ENCODE data around the gene GJD4.
A peak's percentile ranks its signal among the peaks of the same experiment; 100 is the strongest.

GJD4 gene

DNA sequence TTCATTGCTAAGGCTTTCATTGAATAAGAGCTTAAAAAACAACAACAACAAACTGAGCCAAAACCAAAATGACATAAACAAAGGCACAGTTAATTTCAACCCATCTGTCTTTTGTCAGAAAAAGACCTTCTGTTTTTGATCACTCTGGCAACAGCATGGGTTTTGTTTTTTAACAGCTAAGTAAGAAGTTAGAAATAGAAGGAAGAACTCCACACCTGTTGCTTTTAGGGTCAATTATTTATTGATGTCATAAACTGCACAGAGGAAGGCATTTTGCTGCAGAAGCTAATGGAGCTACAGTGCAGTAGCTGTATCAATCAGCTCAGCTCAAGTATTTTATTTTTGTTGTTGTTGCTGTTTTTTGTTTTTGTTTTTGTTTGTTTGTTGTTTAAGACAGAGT is 16.3 kb upstream of the GJD4 start:
- no peaks in the 10 kb centered on the region for H3K36me3 ChIP-seq (replicated peaks)
- H3K4me3 ChIP-seq (ENCODE audit: low read depth, low read length) = no peak overlapping the region
- TF ChIP-seq, protein P1, sequence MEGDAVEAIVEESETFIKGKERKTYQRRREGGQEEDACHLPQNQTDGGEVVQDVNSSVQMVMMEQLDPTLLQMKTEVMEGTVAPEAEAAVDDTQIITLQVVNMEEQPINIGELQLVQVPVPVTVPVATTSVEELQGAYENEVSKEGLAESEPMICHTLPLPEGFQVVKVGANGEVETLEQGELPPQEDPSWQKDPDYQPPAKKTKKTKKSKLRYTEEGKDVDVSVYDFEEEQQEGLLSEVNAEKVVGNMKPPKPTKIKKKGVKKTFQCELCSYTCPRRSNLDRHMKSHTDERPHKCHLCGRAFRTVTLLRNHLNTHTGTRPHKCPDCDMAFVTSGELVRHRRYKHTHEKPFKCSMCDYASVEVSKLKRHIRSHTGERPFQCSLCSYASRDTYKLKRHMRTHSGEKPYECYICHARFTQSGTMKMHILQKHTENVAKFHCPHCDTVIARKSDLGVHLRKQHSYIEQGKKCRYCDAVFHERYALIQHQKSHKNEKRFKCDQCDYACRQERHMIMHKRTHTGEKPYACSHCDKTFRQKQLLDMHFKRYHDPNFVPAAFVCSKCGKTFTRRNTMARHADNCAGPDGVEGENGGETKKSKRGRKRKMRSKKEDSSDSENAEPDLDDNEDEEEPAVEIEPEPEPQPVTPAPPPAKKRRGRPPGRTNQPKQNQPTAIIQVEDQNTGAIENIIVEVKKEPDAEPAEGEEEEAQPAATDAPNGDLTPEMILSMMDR (IDR thresholded peaks at IDR 0.05; ENCODE audit: low read depth, low read length, missing control alignments) = no peak
- no peak for DNase-seq
- in situ Hi-C loops (cut with HindIII; ENCODE audit: low pct_ligation_motif_present, low sequenced_read_pairs) = no loop called here
- H3K27ac ChIP-seq = no peak overlapping the region
- H3K27me3 ChIP-seq (replicated peaks) = no peaks in the 10 kb centered on the region

DNA sequence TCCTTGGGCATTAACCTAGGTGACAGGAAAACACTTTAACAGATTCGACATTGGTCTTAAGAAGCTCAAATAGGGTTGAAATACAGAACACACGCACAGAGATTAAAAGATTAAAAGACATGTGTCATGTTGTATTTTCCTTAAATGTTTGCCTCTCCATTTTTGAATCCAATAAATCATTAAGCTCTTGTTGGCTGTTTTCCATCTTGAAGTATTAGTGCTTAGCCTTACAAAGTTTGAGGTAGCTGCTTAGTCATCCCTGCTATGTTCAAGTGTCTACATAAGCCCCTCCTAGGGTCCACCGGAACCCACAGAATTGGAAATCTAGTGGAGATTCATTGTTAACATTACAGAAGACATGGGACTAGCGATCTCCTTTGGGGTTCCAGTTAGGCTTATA is 12.7 kb upstream of the GJD4 start:
- in situ Hi-C loops (cut with HindIII; ENCODE audit: low pct_ligation_motif_present, low sequenced_read_pairs) = no loop called here
- Histone ChIP-seq H3K36me3 (replicated peaks) (no peaks in the 10 kb centered on the region), H3K4me3 (ENCODE audit: low read depth, low read length) (no peak overlapping the region), H3K27me3 (replicated peaks) (no peaks in the 10 kb centered on the region), H3K27ac (no peak overlapping the region)
- no peak for DNase-seq
- TF ChIP-seq, protein P1 (IDR thresholded peaks at IDR 0.05; ENCODE audit: low read depth, low read length, missing control alignments) = no peak

DNA sequence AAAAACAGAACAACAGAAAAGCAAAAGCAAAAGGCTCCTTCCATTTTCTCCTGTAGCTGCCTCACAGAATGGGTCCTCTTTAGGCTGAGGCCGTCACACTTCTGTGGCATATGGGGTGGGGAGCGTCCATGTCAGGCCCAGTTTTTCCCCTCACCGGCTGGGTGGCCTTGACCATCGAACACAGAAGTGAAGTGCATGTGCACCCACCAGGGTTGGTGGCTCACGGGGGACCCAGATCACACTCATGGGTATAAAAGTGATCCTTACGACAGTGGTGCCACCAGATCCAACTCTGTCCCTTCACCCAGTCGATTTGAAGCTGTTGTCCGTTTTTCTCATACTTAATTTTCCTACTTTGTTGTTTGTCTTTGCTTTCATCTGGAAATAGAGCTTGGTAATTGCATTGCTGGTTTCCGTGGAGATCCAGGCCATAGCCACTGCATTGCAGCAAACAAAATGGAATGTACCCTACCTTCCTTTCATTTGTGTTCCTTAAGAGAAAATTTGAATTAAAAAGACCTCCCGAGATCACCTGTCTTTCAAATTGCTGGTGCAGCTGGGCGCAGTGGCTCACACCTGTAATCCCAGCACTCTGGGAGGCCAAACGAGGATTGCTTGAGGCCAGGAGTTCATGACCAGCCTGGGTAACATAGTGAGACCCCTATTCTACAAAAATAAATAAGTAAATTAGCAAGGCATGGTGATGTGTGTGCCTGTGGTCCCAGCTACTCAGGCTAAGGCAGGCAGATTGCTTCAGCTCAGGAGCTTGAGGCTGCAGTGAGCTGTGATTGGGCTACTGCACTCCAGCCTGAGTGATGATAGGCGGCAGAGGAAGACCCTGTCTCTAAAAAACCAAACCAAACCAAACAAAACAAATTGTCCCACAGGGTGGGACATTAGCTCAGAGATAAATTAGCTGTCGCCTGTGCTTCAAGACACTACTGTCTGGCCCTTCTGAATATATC is 10.7 kb upstream of the GJD4 start:
- Histone ChIP-seq H3K36me3 (replicated peaks) (no peaks in the 10 kb centered on the region), H3K27me3 (replicated peaks) (no peaks in the 10 kb centered on the region), H3K4me3 (ENCODE audit: low read depth, low read length) (no peak overlapping the region), H3K27ac (no peak overlapping the region)
- TF ChIP-seq, protein P1 (IDR thresholded peaks at IDR 0.05; ENCODE audit: low read depth, low read length, missing control alignments) = no peak
- no peak for DNase-seq
- in situ Hi-C loops (cut with HindIII; ENCODE audit: low pct_ligation_motif_present, low sequenced_read_pairs) = no loop called here

DNA sequence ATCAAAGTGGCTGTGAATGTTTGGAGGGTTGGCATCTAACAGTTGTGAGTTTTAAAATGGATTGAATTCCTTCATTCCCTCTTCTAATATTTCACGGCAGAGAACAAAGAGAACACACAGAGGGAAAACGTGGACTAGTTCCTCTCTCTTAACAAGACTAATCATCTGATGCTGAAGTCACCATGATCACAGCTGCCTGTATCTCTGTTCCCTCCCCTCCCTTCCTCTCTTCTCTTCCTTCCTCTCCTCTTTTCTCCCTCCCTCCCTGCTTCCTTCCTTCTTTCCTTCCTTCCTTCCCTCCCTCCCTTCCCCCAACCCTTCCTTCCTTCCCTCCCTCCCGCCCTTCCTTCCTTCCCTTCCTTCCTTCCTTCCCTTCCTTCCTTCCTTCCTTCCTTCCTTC is 10.0 kb upstream of the GJD4 start:
- H3K27ac ChIP-seq = no peak overlapping the region
- no peaks in the 10 kb centered on the region for H3K36me3 ChIP-seq (replicated peaks)
- DNase-seq = no peak
- H3K4me3 ChIP-seq (ENCODE audit: low read depth, low read length) = no peak overlapping the region
- TF ChIP-seq, protein P1 (IDR thresholded peaks at IDR 0.05; ENCODE audit: low read depth, low read length, missing control alignments) = no peak
- no peaks in the 10 kb centered on the region for H3K27me3 ChIP-seq (replicated peaks)
- in situ Hi-C loops (cut with HindIII; ENCODE audit: low pct_ligation_motif_present, low sequenced_read_pairs) = no loop called here

DNA sequence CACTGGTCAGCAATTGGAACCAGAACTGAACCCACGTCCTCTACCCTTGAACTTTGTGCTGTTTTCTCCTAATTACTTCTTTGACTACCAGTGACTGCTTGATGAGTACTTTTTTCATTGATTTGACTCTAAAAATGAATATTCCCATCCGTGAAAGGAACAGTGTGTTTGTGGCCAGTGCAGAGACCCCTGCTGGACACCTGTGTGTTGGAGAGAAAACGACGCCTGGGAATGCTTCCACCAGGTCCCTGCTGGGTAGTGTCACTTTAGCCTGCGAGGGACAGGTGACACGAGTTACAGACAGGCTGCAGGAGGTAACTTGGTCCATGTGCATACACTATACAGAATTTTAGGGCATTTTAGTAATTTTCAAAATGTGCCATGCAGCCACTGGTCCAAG is 6.8 kb upstream of the GJD4 start:
- Histone ChIP-seq H3K27ac (no peak overlapping the region), H3K27me3 (replicated peaks) (no peaks in the 10 kb centered on the region), H3K36me3 (replicated peaks) (no peaks in the 10 kb centered on the region), H3K4me3 (ENCODE audit: low read depth, low read length) (no peak overlapping the region)
- TF ChIP-seq, protein P1 (IDR thresholded peaks at IDR 0.05; ENCODE audit: low read depth, low read length, missing control alignments) = peak; percentile 71
- in situ Hi-C loops (cut with HindIII; ENCODE audit: low pct_ligation_motif_present, low sequenced_read_pairs) = no loop called here
- DNase-seq = no peak

Measured in brain microvascular endothelial cell (primary cell).